OCI-LY3 (cell line): ENCODE data around the gene FAM169A.

Experiments used
- H2AFZ ChIP-seq: fragments of 200-600, 300-600 bp; shearing (Covaris generic); 2 replicates; pipeline ENCODE4 v1.6.0; 2014; ENCODE audit warnings: antibody characterized with exemption, low read depth, low read length
- H3K27ac ChIP-seq: fragments of 200-600, 300-600 bp; sonication (generic); 2 replicates; pipeline ENCODE4 v1.5.1; 2014; ENCODE audit warnings: mild to moderate bottlenecking, low read length, moderate library complexity, mixed read lengths
- H3K27me3 ChIP-seq: fragments of 200-600, 300-600 bp; sonication (generic); 2 replicates; pipeline ENCODE4 v1.6.1; 2014; ENCODE audit warnings: low read depth, low read length, mixed read lengths
- H3K36me3 ChIP-seq: fragments of 200-600, 300-600 bp; sonication (generic); replicated peaks from 2 replicates; pipeline ENCODE3; 2014; ENCODE audit warnings: low read depth, low read length, mixed read lengths
- H3K4me1 ChIP-seq: fragments of 300-600, 200-600 bp; sonication (generic); 2 replicates; pipeline ENCODE4 v1.6.1; 2014; ENCODE audit warnings: low read length, mixed read lengths
- H3K4me2 ChIP-seq: fragments of 200-600, 300-600 bp; sonication (generic); 2 replicates; pipeline ENCODE4 v1.6.1; 2014; ENCODE audit warnings: low read length, mixed read lengths
- H3K4me3 ChIP-seq: fragments of 300-600, 200-600 bp; sonication (generic); 2 replicates; pipeline ENCODE4 v1.5.1; 2014; ENCODE audit warnings: antibody characterized with exemption, mild to moderate bottlenecking, low read length, moderate library complexity
- H3K79me2 ChIP-seq: fragments of 300-600, 200-600 bp; shearing (Covaris generic); 2 replicates; pipeline ENCODE4 v1.6.1; 2014; ENCODE audit warnings: mild to moderate bottlenecking, low read length, mixed read lengths
- H3K9ac ChIP-seq: fragments of 300-600, 200-600 bp; shearing (Covaris generic); 2 replicates; pipeline ENCODE4 v1.6.0; 2014; ENCODE audit warnings: mild to moderate bottlenecking, low read length, moderate library complexity
- H3K9me3 ChIP-seq: fragments of 200-600, 300-600 bp; shearing (Covaris generic); 2 replicates; pipeline ENCODE4 v1.6.1; 2014; ENCODE audit warnings: low read length, mixed read lengths; ENCODE audit not compliant: insufficient read depth
- H4K20me1 ChIP-seq: fragments of 200-600, 300-600 bp; sonication (generic); 2 replicates; pipeline ENCODE4 v1.6.1; 2016; ENCODE audit warnings: low read length, mixed read lengths; ENCODE audit not compliant: insufficient read depth
- CTCF ChIP-seq: fragments of 200-600, 300-600 bp; sonication (generic); IDR thresholded peaks from 2 replicates; pipeline ENCODE4 v1.5.1; 2014; ENCODE audit warnings: antibody characterized with exemption, low read length, low read depth
- EZH2phosphoT487 ChIP-seq: fragments of 200-600 bp; shearing (Covaris generic); IDR thresholded peaks from 2 replicates; pipeline ENCODE4 v1.6.1; 2018; ENCODE audit warnings: antibody characterized with exemption, mixed run types, low read depth

The FAM169A gene

GRCh38 chr5:74766849-74767578 is 99.2 kb downstream of the FAM169A start, which contains the start of the genes GFM2 and NSA2:
Gene GFM2, minus strand, starts transcription at chr5:74767117. Its CDS starts 3,375 bp downstream, at chr5:74763742.
Gene NSA2, plus strand, starts transcription at chr5:74767249. Its CDS starts 112 bp downstream, at chr5:74767361.
- Histone ChIP-seq H3K9ac (peak within 1 kb of the TSS; percentile 81), H4K20me1 (no peaks in the 10 kb centered on the region), H3K27ac (peak within 1 kb of the TSS; percentile 59), H3K4me3 (peak within 1 kb of the TSS; percentile 98), H3K4me1 (peaks cover 11% of the 10 kb centered on the region), H2AFZ (peak within 1 kb of the TSS; percentile 93), H3K79me2 (peaks cover 44% of the 10 kb centered on the region), H3K27me3 (no peaks in the 10 kb centered on the region), H3K36me3 (peaks cover 2% of the 10 kb centered on the region), H3K4me2 (peak within 1 kb of the TSS; percentile 90), H3K9me3 (no peaks in the 10 kb centered on the region)
- no peak for TF ChIP-seq EZH2phosphoT487
- no peak for TF ChIP-seq CTCF

- H3K27ac ChIP-seq, result peak overlapping the region; percentile 59
- peak overlapping the region; percentile 78 for H3K9ac ChIP-seq
- H3K4me2 ChIP-seq, result peak overlapping the region; percentile 62
- H2AFZ ChIP-seq, result peak overlapping the region; percentile 84
- peaks cover 11% of the 10 kb centered on the region for H3K4me1 ChIP-seq
- peak overlapping the region; percentile 98 for H3K4me3 ChIP-seq
- peaks cover 2% of the 10 kb centered on the region for H3K36me3 ChIP-seq
- no peaks in the 10 kb centered on the region for H3K27me3 ChIP-seq
- H3K9me3 ChIP-seq, result no peaks in the 10 kb centered on the region
- H3K79me2 ChIP-seq, result peaks cover 44% of the 10 kb centered on the region
- TF ChIP-seq EZH2phosphoT487 (no peak), CTCF (peak; percentile 49)
- H4K20me1 ChIP-seq, result no peaks in the 10 kb centered on the region
Observed at GRCh38 chr5:74766418-74766848, 99.8 kb downstream of the FAM169A start.

- TF ChIP-seq CTCF, result no peak
- TF ChIP-seq EZH2phosphoT487, result no peak
- Histone ChIP-seq H3K4me3 (peak overlapping the region; percentile 98), H2AFZ (no peak overlapping the region), H3K4me1 (peaks cover 11% of the 10 kb centered on the region), H3K27ac (no peak overlapping the region), H3K4me2 (peak overlapping the region; percentile 62), H3K27me3 (no peaks in the 10 kb centered on the region), H3K36me3 (peaks cover 2% of the 10 kb centered on the region), H3K9ac (peak overlapping the region; percentile 78), H4K20me1 (no peaks in the 10 kb centered on the region), H3K9me3 (no peaks in the 10 kb centered on the region), H3K79me2 (peaks cover 44% of the 10 kb centered on the region)
Observed at GRCh38 chr5:74765929-74766328, 100.3 kb downstream of the FAM169A start.

- H3K4me3 ChIP-seq, result no peak overlapping the region
- no peak for TF ChIP-seq EZH2phosphoT487
- no peak for TF ChIP-seq CTCF
Observed at GRCh38 chr5:74765201-74765600, 101.0 kb downstream of the FAM169A start.

More at GRCh38 chr5:74765201-74765600, 101.0 kb downstream of the FAM169A start:
- Histone ChIP-seq H3K27ac (no peak overlapping the region), H3K4me2 (no peak overlapping the region), H3K36me3 (peaks cover under 1% of the 10 kb centered on the region), H3K9me3 (no peaks in the 10 kb centered on the region), H3K4me1 (peaks cover 11% of the 10 kb centered on the region), H3K79me2 (peaks cover 44% of the 10 kb centered on the region), H2AFZ (no peak overlapping the region), H3K27me3 (no peaks in the 10 kb centered on the region), H4K20me1 (no peaks in the 10 kb centered on the region), H3K9ac (no peak overlapping the region)
